ENCODE results near the gene CCDC3. TPM values are rescaled to one million over a fixed set of nuclear protein-coding genes. Genes with fewer than 3 reads are reported as not detected.
A peak's percentile ranks its signal among the peaks of the same experiment; 100 is the strongest.
"Not testable (repeated sequence)": the region's sequence is repeated elsewhere in the genome, so short reads cannot be mapped to it uniquely, and the experiment has no call there.

CCDC3 gene
- total RNA-seq, 2 donors from 2014 or later: 1.5 to 5.0 TPM

DNA sequence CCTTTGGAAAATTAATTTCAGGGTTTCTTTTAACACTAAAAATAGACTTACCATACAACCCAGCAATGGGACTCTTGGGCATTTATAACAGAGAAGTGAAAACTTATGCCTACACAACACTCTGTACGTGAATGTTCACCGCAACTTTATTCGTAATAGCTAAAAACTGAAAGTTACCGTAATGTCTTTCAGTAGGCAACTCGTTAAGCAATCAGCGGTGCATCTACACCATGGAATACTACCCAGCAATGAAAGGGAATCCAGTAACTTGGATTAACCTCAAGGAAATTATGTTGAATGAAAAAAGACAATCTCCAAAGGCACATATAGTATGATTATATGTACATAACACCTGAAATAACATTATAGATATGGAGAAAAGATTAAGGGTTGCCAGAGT lies 16.2 kb downstream of the CCDC3 start:
- Mint-ChIP-seq H3K36me3 (ENCODE audit: insufficient read depth in 2 of 2) (peaks cover 0 to 2% of the 10 kb centered on the region in 2 donors), H3K27me3 (ENCODE audit: low read depth) (peaks cover 5% of the 10 kb centered on the region), H3K27ac (no peak overlapping the region), H3K9me3 (peaks cover 0 to 9% of the 10 kb centered on the region in 2 donors), H3K4me1 (ENCODE audit: low read depth) (peaks cover 11% of the 10 kb centered on the region), H3K4me3 (no peak overlapping the region)
- no peak for DNase-seq
- no peak for ATAC-seq (replicated peaks in 1 of 2)

DNA sequence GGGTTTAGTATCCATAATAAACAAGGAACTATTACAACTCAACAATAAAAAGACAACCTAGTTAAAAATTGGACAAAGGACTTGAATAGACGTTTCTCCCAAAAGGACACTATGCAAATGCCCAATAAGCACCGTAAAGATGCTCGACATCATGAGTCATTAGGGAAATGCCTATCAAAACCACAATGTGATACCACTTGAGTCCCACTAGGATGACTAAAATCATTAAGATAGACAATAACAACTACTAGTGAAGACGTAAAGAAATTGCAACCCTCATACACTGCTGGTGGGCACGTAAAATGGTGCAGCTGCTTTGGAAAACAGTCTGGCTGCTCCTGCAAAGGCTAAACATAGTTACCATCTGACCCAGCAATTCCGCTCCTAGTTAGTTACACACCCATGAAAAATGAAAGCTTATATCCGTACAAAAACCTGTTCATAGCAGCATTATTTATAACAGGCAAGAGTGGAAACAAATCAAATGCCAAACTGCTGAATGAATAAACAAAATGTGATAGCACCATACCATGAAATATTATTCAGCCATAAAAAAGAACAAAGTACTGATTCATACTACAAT lies 17.3 kb downstream of the CCDC3 start:
- peaks cover 0 to 9% of the 10 kb centered on the region in 2 donors for H3K9me3 Mint-ChIP-seq
- H3K27ac Mint-ChIP-seq: peak overlapping the region; percentile 11
- ATAC-seq (replicated peaks in 1 of 2) (peak; percentile 65 to 71), DNase-seq (no peak)
- H3K36me3 Mint-ChIP-seq (ENCODE audit: insufficient read depth in 2 of 2): peaks cover 0 to 2% of the 10 kb centered on the region in 2 donors
- peak overlapping the region; percentile 33 to 38 for H3K4me3 Mint-ChIP-seq
- H3K4me1 Mint-ChIP-seq (ENCODE audit: low read depth): peaks cover 11% of the 10 kb centered on the region
- peaks cover 16% of the 10 kb centered on the region for H3K27me3 Mint-ChIP-seq (ENCODE audit: low read depth)

DNA sequence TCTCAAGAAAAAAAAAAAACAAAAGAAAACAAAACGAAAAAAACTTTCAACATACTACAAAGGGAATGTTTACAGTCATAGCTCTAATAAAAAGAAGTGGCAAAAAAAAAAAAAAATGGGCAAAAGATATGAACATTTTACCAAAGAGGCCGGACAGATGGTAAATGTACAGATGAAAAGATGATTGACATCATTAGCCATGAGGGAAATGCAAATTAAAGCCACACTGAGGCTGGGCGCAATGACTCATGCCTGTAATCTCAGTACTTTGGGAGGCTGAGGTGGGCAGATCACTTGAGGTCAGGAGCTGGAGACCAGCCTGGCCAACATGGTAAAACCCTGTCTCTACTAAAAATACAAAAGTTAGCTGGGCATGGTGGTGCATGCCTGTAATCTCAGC lies 17.9 kb downstream of the CCDC3 start:
- Mint-ChIP-seq H3K4me3 (peak overlapping the region; percentile 38 to 40), H3K27me3 (ENCODE audit: low read depth) (peaks cover 23% of the 10 kb centered on the region), H3K27ac (peak overlapping the region; percentile 81), H3K4me1 (ENCODE audit: low read depth) (peaks cover 11% of the 10 kb centered on the region)
- DNase-seq (peak; percentile 28 to 37), ATAC-seq (replicated peaks in 1 of 2) (peak; percentile 68 to 71)
- H3K9me3 Mint-ChIP-seq; H3K36me3 Mint-ChIP-seq (ENCODE audit: insufficient read depth in 2 of 2): not testable (repeated sequence)

DNA sequence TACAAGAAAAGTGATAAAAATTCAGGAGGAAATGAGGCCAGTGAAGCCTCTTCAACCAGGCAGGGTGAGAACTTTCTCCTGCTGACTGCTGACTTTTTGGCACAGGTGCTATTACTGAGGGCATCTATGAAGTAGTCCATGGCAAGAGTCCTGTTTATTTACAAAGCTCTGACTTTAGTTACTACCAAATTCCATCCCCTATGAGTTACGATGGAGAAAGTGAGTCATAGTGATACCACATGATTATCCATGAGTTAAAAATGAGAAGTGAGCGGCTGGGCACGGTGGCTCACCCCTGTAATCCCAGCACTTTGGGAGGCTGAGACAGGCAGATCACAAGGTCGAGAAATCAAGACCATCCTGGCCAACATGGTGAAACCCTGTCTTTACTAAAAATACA lies 19.9 kb downstream of the CCDC3 start:
- Mint-ChIP-seq H3K36me3 (ENCODE audit: insufficient read depth in 2 of 2) (peaks cover 0 to 2% of the 10 kb centered on the region in 2 donors), H3K27me3 (ENCODE audit: low read depth) (peaks cover 28% of the 10 kb centered on the region), H3K4me1 (ENCODE audit: low read depth) (peaks cover 11% of the 10 kb centered on the region), H3K27ac (no peak overlapping the region), H3K9me3 (peaks cover 0 to 9% of the 10 kb centered on the region in 2 donors), H3K4me3 (no peak overlapping the region)
- ATAC-seq (replicated peaks in 1 of 2): peak in 1 of 2 donors; percentile 21
- no peak for DNase-seq

DNA sequence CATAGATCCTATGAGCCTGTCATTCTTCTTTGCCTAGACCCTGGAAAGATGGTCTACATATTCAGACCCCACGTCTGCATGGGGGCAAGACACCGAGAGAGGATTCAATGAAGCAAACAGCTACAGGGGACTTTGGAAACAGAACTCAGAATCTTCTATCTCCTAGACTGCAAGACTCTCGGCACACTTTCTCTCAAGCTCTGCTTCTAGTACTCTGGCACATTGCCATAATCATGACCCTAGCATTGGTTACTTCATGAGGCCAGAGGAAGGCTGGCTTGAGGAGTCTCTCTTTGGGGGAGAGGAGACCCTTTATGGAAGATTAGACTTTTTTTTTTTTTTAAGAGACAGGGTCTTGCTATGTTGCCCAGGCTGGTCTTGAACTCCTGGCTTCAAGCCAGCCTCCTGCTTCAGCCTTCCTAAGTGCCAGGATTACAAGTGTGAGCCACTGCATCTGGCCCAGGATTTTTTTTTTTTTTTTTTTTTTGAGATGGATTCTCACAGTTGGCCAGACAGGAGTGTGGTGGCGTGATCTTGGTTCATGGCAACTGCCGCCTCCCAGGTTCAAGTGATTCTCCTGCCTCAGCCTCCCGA lies 20.7 kb downstream of the CCDC3 start:
- ATAC-seq (replicated peaks in 1 of 2) (no peak), DNase-seq (no peak)
- Mint-ChIP-seq H3K4me3 (no peak overlapping the region), H3K36me3 (ENCODE audit: insufficient read depth in 2 of 2) (peaks cover 0 to 2% of the 10 kb centered on the region in 2 donors), H3K27ac (no peak overlapping the region), H3K4me1 (ENCODE audit: low read depth) (peaks cover 11% of the 10 kb centered on the region), H3K27me3 (ENCODE audit: low read depth) (peaks cover 36% of the 10 kb centered on the region), H3K9me3 (peaks cover 0 to 9% of the 10 kb centered on the region in 2 donors)

DNA sequence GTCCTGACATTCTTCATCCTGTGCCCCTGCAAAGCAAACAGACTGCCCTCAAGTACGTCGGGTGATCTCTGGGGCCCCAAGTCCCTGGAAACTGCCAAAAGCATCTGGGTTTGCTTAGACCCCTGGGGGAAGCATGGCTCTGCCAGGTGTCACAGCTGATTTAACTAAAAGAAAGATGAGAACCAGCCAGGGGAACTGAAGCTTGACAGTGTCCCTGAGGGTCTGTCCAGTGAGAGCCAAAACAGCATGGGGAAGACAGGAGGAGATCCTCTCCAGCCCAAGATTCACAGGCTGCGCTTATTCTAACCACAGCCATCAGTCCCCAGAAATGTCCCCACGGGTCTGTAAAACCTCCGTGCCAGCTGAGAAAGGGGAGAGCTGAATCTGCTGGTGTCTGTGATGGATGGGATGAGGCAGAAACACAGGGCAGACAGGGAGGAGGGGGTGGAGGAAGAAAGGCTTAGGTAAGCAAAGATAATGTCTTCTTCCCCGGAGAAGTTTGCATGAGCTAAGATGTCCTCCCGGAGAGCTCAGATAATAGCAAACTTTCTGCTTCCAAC lies 21.3 kb downstream of the CCDC3 start:
- Mint-ChIP-seq H3K9me3 (peaks cover 0 to 9% of the 10 kb centered on the region in 2 donors), H3K27me3 (ENCODE audit: low read depth) (peaks cover 42% of the 10 kb centered on the region), H3K27ac (no peak overlapping the region), H3K4me1 (ENCODE audit: low read depth) (peaks cover 11% of the 10 kb centered on the region), H3K4me3 (no peak overlapping the region), H3K36me3 (ENCODE audit: insufficient read depth in 2 of 2) (peaks cover 0 to 2% of the 10 kb centered on the region in 2 donors)
- ATAC-seq (replicated peaks in 1 of 2) (no peak), DNase-seq (no peak)

DNA sequence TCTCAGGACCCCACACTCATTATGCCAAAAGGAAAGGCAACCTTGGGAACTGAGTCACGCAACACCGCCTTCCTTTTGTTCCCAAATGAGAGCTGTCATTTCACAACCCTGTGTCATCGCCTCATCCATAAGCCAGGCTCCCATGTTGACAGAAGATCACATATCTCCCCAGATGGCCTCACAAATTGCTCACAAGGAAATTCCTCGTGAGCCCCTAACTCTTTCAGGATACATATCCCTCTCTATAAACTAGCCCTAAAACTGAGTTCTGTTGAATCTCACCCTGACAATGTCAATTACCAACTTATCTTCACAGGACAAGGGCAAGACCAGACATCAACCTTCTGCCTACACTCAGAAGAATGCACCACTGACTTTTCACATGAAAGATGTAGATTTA lies 22.6 kb downstream of the CCDC3 start:
- Mint-ChIP-seq H3K27ac (no peak overlapping the region), H3K9me3 (peaks cover 0 to under 1% of the 10 kb centered on the region in 2 donors), H3K4me3 (no peak overlapping the region), H3K36me3 (ENCODE audit: insufficient read depth in 2 of 2) (peaks cover 0 to 2% of the 10 kb centered on the region in 2 donors), H3K4me1 (ENCODE audit: low read depth) (peaks cover 9% of the 10 kb centered on the region), H3K27me3 (ENCODE audit: low read depth) (peaks cover 47% of the 10 kb centered on the region)
- ATAC-seq (replicated peaks in 1 of 2) (no peak), DNase-seq (no peak)

DNA sequence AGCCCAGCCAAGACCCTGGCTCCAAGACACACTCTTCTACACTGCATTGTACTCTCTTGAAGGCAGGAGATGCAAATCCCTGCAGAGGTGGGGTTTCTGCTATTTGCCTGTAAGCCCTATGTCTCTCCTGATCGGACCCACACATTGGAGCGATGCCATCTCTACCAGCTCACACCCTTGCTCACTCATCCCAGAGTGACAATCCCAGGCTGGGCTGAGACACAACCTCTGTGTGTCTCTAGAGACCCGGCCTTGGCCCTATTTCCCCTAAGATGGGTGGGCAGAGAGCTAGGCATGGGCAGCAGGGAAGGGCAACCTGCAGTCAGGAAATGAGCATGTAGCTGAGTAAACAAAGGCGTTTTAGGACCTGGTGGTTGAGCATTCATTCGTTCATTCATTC lies 25.6 kb downstream of the CCDC3 start:
- no peaks in the 10 kb centered on the region for H3K36me3 Mint-ChIP-seq (ENCODE audit: insufficient read depth in 2 of 2)
- H3K27me3 Mint-ChIP-seq (ENCODE audit: low read depth): peaks cover 47% of the 10 kb centered on the region
- ATAC-seq (replicated peaks in 1 of 2) (no peak), DNase-seq (no peak)
- H3K9me3 Mint-ChIP-seq: no peaks in the 10 kb centered on the region
- no peak overlapping the region for H3K27ac Mint-ChIP-seq
- H3K4me1 Mint-ChIP-seq (ENCODE audit: low read depth): no peaks in the 10 kb centered on the region
- no peak overlapping the region for H3K4me3 Mint-ChIP-seq

DNA sequence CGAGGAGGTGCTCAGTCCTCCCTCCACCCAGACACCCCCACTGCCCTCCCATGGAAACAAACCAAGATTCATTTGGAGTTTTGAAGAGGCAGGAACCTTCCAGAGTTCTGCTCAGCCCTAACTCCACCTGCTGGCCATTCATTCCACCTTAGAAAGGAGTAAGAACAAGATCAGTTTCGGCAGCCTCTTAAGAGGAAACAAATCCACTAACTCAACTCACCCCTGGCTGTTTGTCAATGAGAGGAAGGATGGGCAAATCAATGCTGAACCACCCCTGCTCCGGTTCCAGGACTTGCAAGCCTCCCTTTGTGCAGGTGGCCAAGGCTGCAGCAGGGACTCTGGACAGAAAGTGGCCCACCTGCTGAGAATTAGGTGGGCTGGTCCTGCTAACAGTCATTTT lies 26.2 kb downstream of the CCDC3 start:
- no peaks in the 10 kb centered on the region for H3K9me3 Mint-ChIP-seq
- H3K36me3 Mint-ChIP-seq (ENCODE audit: insufficient read depth in 2 of 2): no peaks in the 10 kb centered on the region
- ATAC-seq (replicated peaks in 1 of 2) (no peak), DNase-seq (no peak)
- H3K4me3 Mint-ChIP-seq: no peak overlapping the region
- peaks cover 42% of the 10 kb centered on the region for H3K27me3 Mint-ChIP-seq (ENCODE audit: low read depth)
- H3K27ac Mint-ChIP-seq: no peak overlapping the region
- no peaks in the 10 kb centered on the region for H3K4me1 Mint-ChIP-seq (ENCODE audit: low read depth)

DNA sequence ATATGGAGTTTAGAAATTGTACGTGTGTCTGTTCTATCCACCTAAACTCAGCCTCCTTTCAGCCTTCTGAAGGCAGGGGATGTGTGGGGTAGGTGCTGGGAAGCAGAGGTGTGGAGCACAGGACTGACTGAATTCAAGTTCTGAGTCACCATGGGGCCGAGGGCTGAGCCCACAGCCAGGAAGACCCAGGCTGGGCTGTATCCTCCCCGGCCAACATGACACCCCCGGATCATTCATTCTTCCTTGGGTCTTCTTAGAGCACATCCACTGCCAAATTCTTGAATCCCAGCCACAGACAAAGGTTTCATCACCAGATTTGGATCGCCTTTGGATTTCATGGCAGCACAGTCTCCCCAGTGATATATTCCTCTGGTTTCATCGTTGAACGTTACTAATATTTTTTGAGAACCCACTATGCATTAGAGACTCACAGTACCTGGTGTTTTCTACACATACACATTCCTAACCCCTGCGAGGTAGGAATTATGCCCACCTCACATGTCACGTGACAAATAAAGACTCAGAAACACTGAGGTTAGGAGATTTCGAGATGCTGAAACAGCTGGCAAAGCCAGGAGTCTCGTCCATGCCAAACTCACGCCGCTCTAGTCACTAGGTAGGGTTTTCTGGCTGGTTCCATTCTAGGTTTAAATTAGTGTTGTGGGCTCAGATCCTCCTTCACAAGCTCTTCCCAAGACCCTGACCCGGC lies 26.9 kb downstream of the CCDC3 start:
- ATAC-seq (replicated peaks in 1 of 2) (no peak), DNase-seq (no peak)
- H3K27ac Mint-ChIP-seq: no peak overlapping the region
- H3K27me3 Mint-ChIP-seq (ENCODE audit: low read depth): peaks cover 36% of the 10 kb centered on the region
- H3K4me3 Mint-ChIP-seq: no peak overlapping the region
- H3K9me3 Mint-ChIP-seq: peaks cover 0 to 2% of the 10 kb centered on the region in 2 donors
- H3K4me1 Mint-ChIP-seq (ENCODE audit: low read depth): peaks cover 5% of the 10 kb centered on the region
- peaks cover 0 to 2% of the 10 kb centered on the region in 2 donors for H3K36me3 Mint-ChIP-seq (ENCODE audit: insufficient read depth in 2 of 2)

DNA sequence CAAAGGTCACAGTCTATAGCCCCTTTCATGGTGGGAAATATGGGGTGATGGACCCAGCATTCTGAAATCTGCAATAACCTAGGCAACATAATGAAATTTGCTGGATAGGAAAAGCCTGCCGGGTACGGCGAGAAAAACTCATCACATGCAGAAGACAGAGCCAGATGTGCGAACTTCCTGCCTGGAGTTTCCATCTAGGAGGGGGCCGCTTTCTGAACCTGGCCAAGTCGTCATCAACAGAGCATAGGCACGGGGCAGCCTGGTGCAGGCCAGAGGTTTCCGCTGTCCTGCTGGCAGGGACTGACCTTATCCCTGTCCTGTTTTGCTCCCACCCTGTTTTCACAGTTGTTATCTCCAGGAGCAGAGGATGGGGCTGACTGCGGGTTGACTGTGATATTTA lies 27.4 kb downstream of the CCDC3 start:
- DNase-seq (no peak), ATAC-seq (replicated peaks in 1 of 2) (no peak)
- Mint-ChIP-seq H3K4me3 (no peak overlapping the region), H3K27ac (no peak overlapping the region), H3K36me3 (ENCODE audit: insufficient read depth in 2 of 2) (peaks cover 0 to 2% of the 10 kb centered on the region in 2 donors), H3K27me3 (ENCODE audit: low read depth) (peaks cover 31% of the 10 kb centered on the region), H3K9me3 (peaks cover under 1 to 2% of the 10 kb centered on the region in 2 donors), H3K4me1 (ENCODE audit: low read depth) (peaks cover 5% of the 10 kb centered on the region)

DNA sequence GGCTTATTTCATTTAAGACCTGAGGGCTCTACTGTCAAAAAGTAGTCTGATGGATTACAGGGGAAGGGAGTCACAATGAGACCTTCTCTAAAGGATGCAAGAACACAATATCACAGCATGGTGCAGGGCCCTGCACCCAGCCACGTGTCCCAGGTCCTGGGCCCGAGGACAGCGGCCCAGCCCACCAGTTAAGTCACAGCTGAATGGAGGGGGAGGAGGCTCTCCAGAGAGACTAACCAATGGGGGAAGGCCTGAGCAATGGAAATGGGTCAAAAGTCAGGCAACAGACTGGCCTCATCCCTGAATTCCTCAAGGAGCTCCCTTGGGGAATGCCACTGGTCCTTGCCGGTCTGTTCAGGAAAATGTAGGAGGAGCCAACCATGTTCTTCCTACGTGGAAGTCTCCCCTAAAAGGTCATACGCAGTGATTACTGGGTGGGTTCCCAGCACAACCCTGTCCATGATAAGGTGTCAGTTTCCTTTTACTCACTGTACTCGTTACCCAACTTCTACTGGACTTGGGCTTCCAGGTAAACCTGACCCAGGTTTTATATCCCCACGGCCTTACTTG lies 28.3 kb downstream of the CCDC3 start:
- ATAC-seq (replicated peaks in 1 of 2): no peak
- H3K4me3 Mint-ChIP-seq: no peak overlapping the region
- H3K4me1 Mint-ChIP-seq (ENCODE audit: low read depth): peaks cover 5% of the 10 kb centered on the region
- DNase-seq: no peak
- peaks cover 6 to 7% of the 10 kb centered on the region in 2 donors for H3K9me3 Mint-ChIP-seq
- no peak overlapping the region for H3K27ac Mint-ChIP-seq
- peaks cover 3% of the 10 kb centered on the region in 2 donors for H3K36me3 Mint-ChIP-seq (ENCODE audit: insufficient read depth in 2 of 2)
- H3K27me3 Mint-ChIP-seq (ENCODE audit: low read depth): peaks cover 30% of the 10 kb centered on the region

DNA sequence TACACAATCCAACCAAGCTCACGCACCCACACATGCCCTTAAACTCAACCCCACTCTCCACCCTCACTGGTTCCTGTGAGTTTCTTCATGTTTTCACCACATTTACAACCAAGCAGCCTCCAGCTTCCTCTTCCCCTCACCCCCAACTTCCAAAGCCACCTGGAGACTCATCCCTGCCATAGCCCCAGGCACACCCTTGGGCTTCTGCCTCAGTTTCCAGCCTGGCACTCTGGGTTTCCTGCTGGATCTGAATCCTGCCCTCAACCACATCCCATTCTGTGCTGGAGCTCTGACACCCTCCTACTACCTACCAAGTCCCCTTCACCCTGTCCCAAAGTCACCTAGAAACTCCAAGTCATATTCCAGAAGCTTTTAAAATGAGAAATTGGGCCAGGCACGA lies 29.4 kb downstream of the CCDC3 start:
- H3K27ac Mint-ChIP-seq: no peak overlapping the region
- H3K9me3 Mint-ChIP-seq: peaks cover 7 to 11% of the 10 kb centered on the region in 2 donors
- ATAC-seq (replicated peaks in 1 of 2): no peak
- H3K4me1 Mint-ChIP-seq (ENCODE audit: low read depth): peaks cover 5% of the 10 kb centered on the region
- DNase-seq: no peak
- H3K4me3 Mint-ChIP-seq: no peak overlapping the region
- H3K27me3 Mint-ChIP-seq (ENCODE audit: low read depth): peaks cover 29% of the 10 kb centered on the region
- peaks cover 9% of the 10 kb centered on the region in 2 donors for H3K36me3 Mint-ChIP-seq (ENCODE audit: insufficient read depth in 2 of 2)
